K562 (cell line): ENCODE data around the gene PDZK1IP1. TPM values are rescaled to one million over a fixed set of nuclear protein-coding genes. Genes with fewer than 3 reads are reported as not detected.
A peak's percentile ranks its signal among the peaks of the same experiment; 100 is the strongest.

Experiments
- ARID3A ChIP-seq: IDR thresholded peaks from 2 replicates; pipeline ENCODE4 v1.6.1; 2012; ENCODE audit warnings: low read depth, low read length, improper control_type of control experiment, borderline replicate concordance
- ATF1 ChIP-seq, 2 experiments: fragments of 450-650 bp in 1 of 2; IDR thresholded peaks; 2 replicates each; pipeline ENCODE4 v1.6.1; 2016; ENCODE audit warnings: missing compliant biosample characterization in 1 of 2, missing genetic modification characterization in 1 of 2
- BDP1 ChIP-seq: IDR thresholded peaks from 3 replicates; pipeline ENCODE4 v1.6.1; 2011; ENCODE audit not compliant: insufficient read length, insufficient read depth
- BRCA1 ChIP-seq, 2 experiments: fragments of 450-650 bp in 1 of 2; sonication (generic) in 1 of 2; formaldehyde crosslinking in 1 of 2; IDR thresholded peaks; 2 replicates each; pipeline versions ENCODE4 v1.5.0 to v1.6.1; 2017 to 2020; ENCODE audit warnings: mild to moderate bottlenecking in 1 of 2, missing genetic modification reagents in 1 of 2
- CCAR2 ChIP-seq: fragments of 200-400 bp; formaldehyde crosslinking; IDR thresholded peaks from 2 replicates; pipeline ENCODE4 v1.6.1; 2017; ENCODE audit warnings: mild to moderate bottlenecking, low read depth, low read length
- EP300 ChIP-seq: IDR thresholded peaks from 2 replicates; pipeline ENCODE4 v1.6.1; 2012; ENCODE audit warnings: low read length, improper control_type of control experiment
- GMEB1 ChIP-seq: fragments of 250-450 bp; sonication (Bioruptor Pico); IDR thresholded peaks from 2 replicates; pipeline ENCODE4 v1.4.0; 2020; ENCODE audit warnings: mild to moderate bottlenecking
- HDAC6 ChIP-seq: IDR thresholded peaks from 2 replicates; pipeline ENCODE4 v1.6.1; 2012; ENCODE audit warnings: low read depth, mild to moderate bottlenecking, control low read depth, inconsistent platforms, low read length, moderate library complexity
- HIVEP1 ChIP-seq: fragments of 250-450 bp; sonication (Bioruptor Pico); IDR thresholded peaks from 2 replicates; pipeline ENCODE4 v1.4.0; 2020; ENCODE audit warnings: mild to moderate bottlenecking
- JUN ChIP-seq, 2 experiments: sonication (generic) in 1 of 2; formaldehyde crosslinking in 1 of 2; IDR thresholded peaks; 2 replicates each; pipeline versions ENCODE4 v1.6.1 to v1.8.0; 2012 to 2022; ENCODE audit warnings: borderline replicate concordance in 2 of 2, mild to moderate bottlenecking in 2 of 2, improper control_type of control experiment in 1 of 2, low read depth in 1 of 2, low read length in 1 of 2, missing genetic modification reagents in 1 of 2
- KDM5B ChIP-seq: fragments of 200-600 bp; sonication (generic); IDR thresholded peaks from 2 replicates; pipeline ENCODE4 v1.6.1; 2012; ENCODE audit warnings: low read depth, mild to moderate bottlenecking, moderate library complexity, low read length, control low read depth, inconsistent platforms; ENCODE audit not compliant: insufficient replicate concordance
- KLF10 ChIP-seq: fragments of 250-450 bp; sonication (Bioruptor Pico); IDR thresholded peaks from 2 replicates; pipeline ENCODE4 v1.6.1; 2021; ENCODE audit warnings: matching md5 sums
- MECOM ChIP-seq: fragments of 250-450 bp; sonication (Bioruptor Pico); IDR thresholded peaks from 2 replicates; pipeline ENCODE4 v1.8.0; 2022; ENCODE audit warnings: inconsistent platforms
- MTA1 ChIP-seq: fragments of 450-650 bp; IDR thresholded peaks from 2 replicates; pipeline ENCODE4 v1.6.1; 2017; ENCODE audit warnings: borderline replicate concordance
- NCOA4 ChIP-seq: fragments of 450-650 bp; IDR thresholded peaks from 2 replicates; pipeline ENCODE4 v1.6.1; 2018; ENCODE audit warnings: mild to moderate bottlenecking; ENCODE audit not compliant: partially characterized antibody
- NR4A1 ChIP-seq, 2 experiments: fragments of 250-450 bp in 1 of 2; fragments of 450-650 bp in 1 of 2; sonication (Bioruptor Pico) in 1 of 2; IDR thresholded peaks; 2 replicates each; pipeline versions ENCODE4 v1.4.0 to v1.6.1; 2016 to 2020; ENCODE audit warnings: mild to moderate bottlenecking in 2 of 2, missing compliant biosample characterization in 1 of 2, missing genetic modification characterization in 1 of 2, moderate library complexity in 1 of 2
- PHB ChIP-seq: fragments of 250-450 bp; sonication (Bioruptor Pico); IDR thresholded peaks from 2 replicates; pipeline ENCODE4 v1.5.0; 2021
- SIN3A ChIP-seq, 2 experiments: fragments of 150-350 bp in 1 of 2; IDR thresholded peaks; 2 replicates each; pipeline ENCODE4 v1.6.1; 2011 to 2016; ENCODE audit warnings: borderline replicate concordance in 2 of 2, low read depth in 2 of 2, low read length in 2 of 2, mild to moderate bottlenecking in 2 of 2, moderate library complexity in 2 of 2; ENCODE audit not compliant: control insufficient read depth in 1 of 2
- SNRNP70 ChIP-seq: fragments of 200-400 bp; formaldehyde crosslinking; optimal IDR thresholded peaks from 2 replicates; pipeline ENCODE3; 2017; ENCODE audit warnings: low read depth, low read length
- TEAD1 ChIP-seq, 2 experiments: fragments of 450-650 bp in 1 of 2; sonication (generic) in 1 of 2; formaldehyde crosslinking; IDR thresholded peaks; 2 replicates each; pipeline versions ENCODE4 v1.4.0 to v1.8.0; 2020 to 2022; ENCODE audit warnings: mild to moderate bottlenecking in 2 of 2, missing genetic modification reagents in 1 of 2
- TEAD2 ChIP-seq: fragments of 450-650 bp; IDR thresholded peaks from 2 replicates; pipeline ENCODE4 v1.6.1; 2016; ENCODE audit warnings: missing genetic modification characterization, control low read depth, missing compliant biosample characterization
- USF1 ChIP-seq: sonication (generic); formaldehyde crosslinking; IDR thresholded peaks from 2 replicates; pipeline ENCODE4 v1.9.0; 2022; ENCODE audit warnings: mild to moderate bottlenecking, missing genetic modification reagents
- ZNF184 ChIP-seq: sonication (generic); formaldehyde crosslinking; IDR thresholded peaks from 2 replicates; pipeline ENCODE4 v1.5.0; 2020; ENCODE audit warnings: missing genetic modification reagents
- ZNF239 ChIP-seq: fragments of 250-450 bp; sonication (Bioruptor Pico); IDR thresholded peaks from 2 replicates; pipeline ENCODE4 v1.4.0; 2020; ENCODE audit warnings: mild to moderate bottlenecking
- ZNF57 ChIP-seq: fragments of 450-650 bp; formaldehyde crosslinking; IDR thresholded peaks from 2 replicates; pipeline ENCODE4 v1.4.0; 2020; ENCODE audit warnings: mild to moderate bottlenecking, moderate library complexity
- polyA plus RNA-seq, 8 experiments: library from polyadenylated mRNA; depleted of rRNA in 4 of 8; stranded (reverse) in 5 of 8; unstranded in 3 of 8; fragments of >200 nt; fragmentation: Nextera tagmentation in 2 of 8; fragmentation: Illumina TruSeq in 1 of 8; extraction: Ambion mirVana in 2 of 8; extraction: Trizol in 1 of 8; gene quantifications; 2 replicates each; pipeline versions ENCODE4 v1.2.1 to v1.2.3, GENCODE V29; 2011 to 2014; ENCODE audit warnings: inconsistent platforms in 1 of 8, missing spikeins in 1 of 8
- total RNA-seq, 7 experiments: library from RNA; depleted of rRNA in 6 of 7; stranded (reverse); fragments of >200 nt in 6 of 7; fragmentation: Illumina TruSeq in 2 of 7; extraction: Trizol in 2 of 7; gene quantifications; 2 replicates each; pipeline versions ENCODE4 v1.2.1 to v1.2.3, GENCODE V29; 2011 to 2021; ENCODE audit warnings: low replicate concordance in 1 of 7

Gene PDZK1IP1
- total and polyA plus RNA-seq, 9 of the 15 experiments (the other 6 are each of a cell fraction or from before 2014, with no cell fraction given): 0.17 to 0.68 (median 0.53) TPM; not detected in 2

- TF ChIP-seq ARID3A (0 out of 2 replicates have a peak, but pooled peaks have one; percentile 13), BRCA1 (IDR thresholded peaks at IDR 0.05) (no peak), BRCA1 (CRISPR knock-in tag; IDR thresholded peaks at IDR 0.05) (no peak), ATF1 (CRISPR knock-in tag; IDR thresholded peaks at IDR 0.05) (no peak), ATF1 (tag; IDR thresholded peaks at IDR 0.05) (no peak), NR4A1 (CRISPR knock-in tag; IDR thresholded peaks at IDR 0.05) (no peak), NR4A1 (tag; IDR thresholded peaks at IDR 0.05) (no peak), GMEB1 (CRISPR knock-in tag) (no peak), TEAD1 (CRISPR knock-in tag; IDR thresholded peaks at IDR 0.05) (no peak), SIN3A (IDR thresholded peaks at IDR 0.05; ENCODE audit: borderline replicate concordance in 2 of 2, control insufficient read depth in 1 of 2, low read depth in 2 of 2, low read length in 2 of 2) (no peak), JUN (IDR thresholded peaks at IDR 0.05; ENCODE audit: borderline replicate concordance, low read depth, low read length) (no peak), JUN (CRISPR knock-in tag; IDR thresholded peaks at IDR 0.05; ENCODE audit: borderline replicate concordance) (no peak), BDP1 (no peak), HDAC6 (no peak), SNRNP70 (no peak), ZNF57 (no peak), MTA1 (peak; percentile 60; the same call in 1 of the 2 replicates), ZNF239 (no peak), USF1 (no peak), CCAR2 (no peak), MECOM (CRISPR knock-in tag) (no peak), ZNF184 (no peak), TEAD2 (tag) (no peak), KLF10 (CRISPR knock-in tag) (no peak), PHB (CRISPR knock-in tag) (no peak), HIVEP1 (CRISPR knock-in tag) (no peak), KDM5B (no peak), NCOA4 (no peak), EP300 (no peak)
These were observed 49.2 kb upstream of the PDZK1IP1 start (continued) for GRCh38 chr1:47238935-47239592.
